Ramos (cell line): ENCODE measurements around the gene AOPEP.

Experiments
- in situ Hi-C: fragments of 300-500 bp; cut with MboI; formaldehyde crosslinking; loops from one replicate; pipeline ENCODE4 v1.14.3; 2022; ENCODE audit warnings: low sequenced_read_pairs; ENCODE audit not compliant: unreplicated experiment

Gene AOPEP

DNA sequence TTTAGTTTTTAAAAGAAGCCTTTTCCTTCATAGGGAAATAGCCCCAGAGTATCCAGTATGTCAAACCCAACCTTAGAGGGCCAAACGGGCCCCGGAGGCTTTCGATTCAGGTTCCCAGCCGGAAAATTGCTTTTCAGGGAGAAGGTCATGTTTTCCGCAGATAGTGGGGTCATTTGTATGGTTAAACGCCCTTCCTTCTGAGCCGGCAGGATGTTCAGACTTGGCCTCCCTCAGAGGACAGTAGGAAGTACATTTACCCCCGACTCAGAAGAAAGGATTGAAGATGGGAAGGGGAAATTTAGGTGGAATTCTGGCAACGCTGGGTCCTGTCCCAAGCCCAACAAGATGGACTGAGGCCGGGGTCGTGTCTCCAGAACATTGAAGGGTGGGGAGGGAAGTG is 195.2 kb downstream of the AOPEP start:
- in situ Hi-C loops = no loop called here

DNA sequence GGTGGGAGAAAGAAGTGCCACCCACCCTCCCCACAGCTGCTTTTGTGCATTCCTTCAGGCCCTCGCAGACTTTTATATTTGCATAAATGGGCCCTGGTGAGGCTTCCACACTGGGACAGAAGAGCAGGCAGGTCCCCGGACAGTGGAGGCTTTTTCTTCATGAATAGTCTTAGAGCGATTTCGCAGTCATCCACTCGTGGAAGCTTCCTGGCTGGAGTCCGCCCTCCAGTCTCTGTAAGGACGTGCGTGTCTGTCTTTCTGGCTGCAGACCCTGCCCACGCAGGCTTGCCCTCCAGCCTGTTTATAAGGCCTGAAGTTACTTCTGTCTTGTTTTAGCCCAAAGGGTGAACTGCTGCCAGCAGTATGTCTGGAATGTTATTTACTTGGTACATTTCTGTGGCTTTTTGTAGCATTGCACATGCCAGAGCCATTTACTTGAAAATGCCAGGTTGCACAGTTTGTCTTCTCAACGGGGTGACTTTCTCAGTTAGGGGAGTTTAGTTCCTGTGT is 195.7 kb downstream of the AOPEP start:
- in situ Hi-C loops = no loop called here

DNA sequence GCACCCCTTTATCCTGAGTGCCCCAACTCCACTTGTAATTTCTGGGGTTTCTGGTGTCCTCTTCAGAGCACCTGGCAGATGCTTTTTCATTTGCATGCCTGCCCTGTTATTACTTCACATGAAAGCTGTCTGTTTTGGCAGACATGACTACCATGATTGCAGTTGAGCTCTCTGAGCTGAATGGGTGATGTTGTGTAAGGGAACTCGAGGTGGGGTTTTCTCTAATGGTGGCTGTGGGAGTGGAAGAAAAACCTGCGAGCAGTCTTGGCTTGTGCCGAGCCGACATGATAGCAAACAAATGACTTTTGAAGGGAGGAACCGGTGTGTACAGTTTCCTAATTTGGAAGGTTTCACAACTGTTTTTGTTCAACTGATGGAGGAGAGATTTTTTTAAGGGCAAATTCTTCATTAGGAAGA is 196.2 kb downstream of the AOPEP start:
- in situ Hi-C loops = no loop called here

DNA sequence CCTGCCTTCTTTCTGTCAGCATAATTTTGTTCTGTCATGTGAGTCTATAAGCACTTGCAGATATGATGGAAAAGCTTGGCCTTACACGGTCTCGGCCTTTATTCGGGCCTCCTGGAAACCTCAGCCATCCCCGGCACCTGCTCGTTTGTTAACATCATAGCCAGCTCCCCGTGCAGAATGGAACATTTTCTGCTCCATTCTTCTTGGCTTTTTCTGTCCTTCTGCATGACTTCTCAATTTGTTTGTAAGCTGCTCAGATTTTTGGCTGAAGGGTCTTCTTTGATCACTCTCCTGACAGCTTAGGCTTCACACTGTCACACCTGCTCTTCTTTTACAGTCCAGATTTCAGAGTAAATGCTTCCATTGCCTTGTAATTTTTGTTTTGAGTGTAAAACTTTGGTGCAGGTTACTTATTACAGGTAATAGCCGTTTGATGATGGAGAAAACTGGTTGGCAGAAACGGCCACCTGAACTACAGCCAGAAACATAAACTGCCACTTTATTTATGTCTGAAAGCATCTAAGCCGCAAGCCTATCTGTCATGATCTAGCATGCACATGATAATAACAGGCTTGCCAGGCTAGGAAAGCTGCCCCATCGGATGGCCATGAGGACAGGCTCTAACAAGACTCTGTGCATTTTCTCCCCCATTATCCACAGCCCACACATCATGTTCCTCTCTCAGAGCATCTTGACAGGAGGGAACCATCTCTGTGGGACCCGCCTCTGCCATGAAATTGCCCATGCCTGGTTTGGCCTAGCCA is 197.0 kb downstream of the AOPEP start:
- in situ Hi-C loops = no loop called here

DNA sequence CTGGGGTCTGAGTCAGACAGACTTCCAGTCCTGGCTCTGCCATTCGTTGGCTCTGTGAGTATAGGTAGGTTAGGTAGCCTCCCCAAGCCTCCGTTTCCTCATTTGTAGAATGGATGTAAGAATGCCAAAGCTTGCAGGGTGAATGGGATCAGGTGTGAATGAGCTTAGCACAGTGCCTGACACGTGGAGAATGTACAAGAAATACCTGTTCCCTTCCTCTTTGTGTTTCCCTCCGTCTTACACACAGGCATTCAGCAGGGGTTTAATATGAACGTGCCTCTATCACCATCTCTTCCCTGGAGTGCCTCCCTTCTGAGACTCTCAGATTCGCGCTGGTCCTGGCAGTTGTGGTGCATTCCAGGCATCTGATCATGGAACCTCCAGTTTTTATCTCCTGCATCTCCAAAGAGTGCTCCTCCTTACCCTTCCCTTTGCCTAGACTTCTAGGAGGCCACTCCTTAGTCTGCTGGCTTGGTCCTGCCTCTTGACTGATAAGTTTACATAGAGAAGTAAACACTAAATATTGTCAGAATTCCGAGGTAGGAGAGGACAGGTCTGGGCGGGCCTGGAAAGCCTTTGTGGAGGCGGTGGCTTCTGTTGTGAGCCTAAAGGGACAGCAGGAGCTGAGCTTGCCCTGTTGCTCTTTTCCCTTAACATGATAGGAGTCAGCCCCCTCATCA is 199.4 kb downstream of the AOPEP start:
- in situ Hi-C loops = no loop called here

DNA sequence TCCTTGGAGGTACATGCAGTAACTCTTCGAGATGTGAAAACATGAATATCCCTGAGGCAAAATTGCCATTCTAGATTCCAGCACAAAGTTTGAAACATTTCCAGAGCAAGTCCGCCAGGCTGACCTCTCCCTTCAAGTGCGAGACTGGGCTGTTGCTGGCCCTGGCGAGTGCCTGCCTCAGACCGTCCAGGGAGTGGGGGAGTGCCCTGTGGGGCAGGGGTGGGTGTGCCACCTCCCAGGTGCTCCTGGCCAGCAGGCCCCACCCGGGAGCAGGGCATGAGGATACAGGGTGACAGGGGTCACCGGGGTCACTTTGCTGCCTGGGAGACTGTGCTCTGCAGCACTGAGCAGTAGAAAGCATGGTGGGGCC is 199.9 kb downstream of the AOPEP start:
- in situ Hi-C loops = no loop called here

DNA sequence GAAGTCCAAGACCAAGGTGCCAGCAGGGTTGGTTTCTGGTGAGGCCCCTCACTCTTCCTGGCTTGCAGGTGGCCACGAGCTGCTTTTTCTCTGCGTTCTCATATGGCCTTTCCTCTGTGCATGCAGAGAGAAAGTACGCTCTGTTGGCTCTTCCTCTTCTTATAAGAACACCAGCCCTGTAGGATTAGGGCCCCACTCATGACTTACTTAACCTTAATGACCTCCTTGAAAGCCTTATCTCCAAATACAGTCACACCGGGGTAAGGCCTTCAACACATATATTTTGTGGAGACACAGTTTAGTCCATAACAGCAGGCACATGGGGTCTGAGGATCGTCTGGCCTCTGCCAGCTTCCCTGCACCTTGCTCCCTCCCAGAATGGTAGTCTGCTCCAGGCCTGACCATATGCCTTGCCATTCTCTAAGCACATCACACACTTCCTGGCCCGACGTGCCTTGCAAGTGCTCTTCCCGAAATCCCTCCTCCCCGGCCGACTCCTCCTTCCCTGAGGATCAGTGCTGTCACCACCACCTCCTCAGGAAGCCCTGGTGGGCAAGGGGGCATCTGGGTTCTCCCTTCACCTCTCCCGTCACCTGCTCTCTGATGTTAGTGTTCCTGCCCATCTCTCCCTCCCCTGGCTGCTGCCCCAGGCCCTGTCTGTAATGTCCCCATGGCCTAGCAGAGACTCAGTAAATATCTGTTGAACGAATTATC is 200.7 kb downstream of the AOPEP start:
- in situ Hi-C loops = no loop called here

DNA sequence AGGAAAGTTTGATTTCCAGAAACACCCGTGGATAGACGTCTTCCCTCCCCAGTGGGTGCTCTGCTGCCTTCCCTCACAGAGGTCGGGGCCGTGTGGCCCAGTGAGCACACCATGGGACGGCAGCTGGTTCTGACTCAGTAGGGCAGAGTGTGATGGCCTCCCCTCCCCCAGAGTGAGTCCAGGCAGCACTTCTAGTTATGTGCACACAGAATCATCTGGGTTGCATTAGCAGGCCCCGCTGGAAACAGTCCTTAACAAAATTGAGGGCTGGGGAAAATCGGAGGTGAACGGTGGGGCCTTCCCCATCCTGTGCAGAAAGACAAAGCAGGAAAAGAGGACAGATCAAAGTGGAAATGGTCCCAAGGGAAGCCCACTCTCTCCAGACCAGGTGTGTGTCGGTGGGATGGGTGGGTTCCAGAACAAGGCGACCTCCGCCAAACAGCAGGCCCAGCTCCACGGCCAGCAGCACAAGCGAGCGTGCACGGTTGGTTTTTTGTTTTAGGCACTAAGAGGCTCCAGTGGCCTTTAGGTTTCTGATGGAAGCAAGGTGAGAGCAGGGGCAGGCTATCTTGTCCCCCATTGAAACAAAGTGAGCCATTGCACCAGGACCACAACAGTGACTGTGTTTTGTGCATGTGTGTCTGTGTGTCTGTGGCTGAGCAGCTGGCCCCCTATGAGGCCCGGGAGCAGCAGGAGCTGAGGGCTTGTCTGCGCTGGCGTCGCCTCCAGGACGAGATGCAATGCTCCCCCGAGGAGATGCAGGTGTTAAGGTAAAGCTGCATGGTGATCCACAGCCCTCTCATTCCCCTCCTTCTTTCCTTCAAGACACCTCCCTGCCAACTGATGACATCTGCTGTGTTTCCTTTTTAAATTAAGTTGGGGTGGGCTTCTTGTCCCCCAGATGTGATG is 201.5 kb downstream of the AOPEP start:
- in situ Hi-C loops = no loop called here

DNA sequence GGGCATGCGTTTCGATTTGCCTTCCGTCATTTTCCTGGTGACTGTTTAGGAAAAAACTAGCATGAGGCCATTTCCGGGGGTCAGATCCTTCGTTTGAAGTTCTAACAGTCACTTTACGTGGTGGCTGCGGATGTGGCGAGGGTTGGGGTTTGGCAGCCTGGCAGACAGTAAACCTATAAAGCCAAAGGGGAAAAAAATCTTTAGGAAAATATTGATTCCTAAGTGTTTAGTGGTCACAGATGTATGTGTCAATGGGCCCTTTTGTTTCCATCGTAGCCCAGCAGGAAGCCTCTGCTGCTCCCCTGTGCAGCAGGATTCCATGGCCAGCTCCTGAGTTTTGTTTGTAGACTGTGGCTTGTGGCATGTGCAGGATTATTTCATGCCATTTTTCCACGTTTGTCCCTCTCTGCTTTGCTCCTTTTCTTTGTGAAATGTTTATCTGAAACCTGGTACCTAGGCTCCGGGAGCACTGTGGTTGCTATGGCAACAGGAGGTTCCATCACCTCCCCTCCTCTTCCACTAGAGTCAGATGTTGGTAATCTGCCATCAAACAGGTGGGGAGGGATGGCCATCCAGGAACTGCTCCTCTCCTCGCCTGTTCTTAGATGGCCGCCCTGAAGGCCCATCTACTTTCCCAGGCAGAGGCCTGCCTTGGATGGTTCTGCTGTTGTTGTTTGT is 202.3 kb downstream of the AOPEP start:
- in situ Hi-C loops = no loop called here

DNA sequence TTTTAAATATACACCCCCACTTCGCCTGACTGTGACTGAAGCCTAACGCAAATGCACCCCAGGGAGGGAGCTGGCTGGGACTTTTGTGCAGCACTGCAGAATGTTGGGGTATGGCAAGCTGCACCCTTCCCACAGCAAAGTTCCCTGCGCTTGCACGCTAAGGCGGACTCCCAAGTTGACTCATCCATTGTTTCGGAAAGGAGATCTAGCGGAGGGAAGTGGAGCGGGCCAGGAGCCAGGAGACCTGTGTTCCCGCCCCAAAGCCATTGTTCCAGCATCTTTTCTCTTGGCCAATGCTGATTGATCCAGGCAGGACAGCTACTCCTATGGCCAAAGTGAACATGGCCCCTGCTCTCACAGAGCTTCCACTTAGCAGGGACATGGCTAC is 202.9 kb downstream of the AOPEP start:
- in situ Hi-C loops = no loop called here

DNA sequence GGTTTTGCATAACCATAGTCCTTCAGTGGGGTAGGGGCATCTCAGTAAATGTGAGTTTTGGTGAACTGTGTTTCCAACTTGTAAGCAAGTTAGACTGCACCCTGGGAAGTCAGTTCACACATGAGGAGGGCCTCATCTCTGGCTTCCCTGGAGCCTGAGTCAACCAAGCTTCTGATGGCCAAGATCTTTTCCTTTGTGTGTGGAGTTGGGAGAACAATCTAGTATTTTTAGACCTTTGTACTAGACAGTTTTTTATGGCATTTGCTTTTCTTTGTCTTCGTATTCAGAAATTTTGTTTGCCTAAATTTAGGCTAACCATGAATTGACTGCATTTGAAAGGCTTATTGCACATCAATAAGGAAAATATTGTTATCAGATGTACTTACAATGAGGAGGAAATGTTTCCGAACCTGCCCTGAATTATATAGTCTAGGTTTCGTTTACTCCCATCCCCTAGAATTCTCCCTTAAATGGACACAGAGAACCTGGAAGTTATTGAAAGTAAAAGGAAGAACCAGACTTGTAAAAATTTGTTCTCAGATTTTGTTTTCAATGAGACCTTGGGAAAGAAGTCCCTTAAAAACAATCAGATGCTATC is 204.6 kb downstream of the AOPEP start:
- in situ Hi-C loops = no loop called here

DNA sequence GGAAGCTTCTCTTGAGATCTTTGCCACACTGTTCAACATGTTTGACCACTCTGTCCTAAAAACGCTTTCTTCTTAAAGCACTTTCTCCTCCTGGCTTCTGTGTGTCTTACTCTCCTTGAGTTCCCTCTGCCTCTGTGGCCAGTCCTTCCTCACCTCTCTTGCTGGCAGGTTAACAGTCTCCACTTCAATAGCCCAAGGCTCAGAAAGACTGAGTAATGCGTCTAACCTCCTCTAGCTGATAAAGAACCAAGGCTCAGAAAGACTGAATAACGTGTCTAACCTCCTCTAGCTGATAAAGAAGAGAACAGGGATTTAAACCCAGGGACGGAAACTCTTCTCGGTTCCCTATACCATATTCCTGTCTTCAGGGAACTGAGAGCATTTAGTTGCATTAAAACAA is 205.2 kb downstream of the AOPEP start:
- in situ Hi-C loops = no loop called here

DNA sequence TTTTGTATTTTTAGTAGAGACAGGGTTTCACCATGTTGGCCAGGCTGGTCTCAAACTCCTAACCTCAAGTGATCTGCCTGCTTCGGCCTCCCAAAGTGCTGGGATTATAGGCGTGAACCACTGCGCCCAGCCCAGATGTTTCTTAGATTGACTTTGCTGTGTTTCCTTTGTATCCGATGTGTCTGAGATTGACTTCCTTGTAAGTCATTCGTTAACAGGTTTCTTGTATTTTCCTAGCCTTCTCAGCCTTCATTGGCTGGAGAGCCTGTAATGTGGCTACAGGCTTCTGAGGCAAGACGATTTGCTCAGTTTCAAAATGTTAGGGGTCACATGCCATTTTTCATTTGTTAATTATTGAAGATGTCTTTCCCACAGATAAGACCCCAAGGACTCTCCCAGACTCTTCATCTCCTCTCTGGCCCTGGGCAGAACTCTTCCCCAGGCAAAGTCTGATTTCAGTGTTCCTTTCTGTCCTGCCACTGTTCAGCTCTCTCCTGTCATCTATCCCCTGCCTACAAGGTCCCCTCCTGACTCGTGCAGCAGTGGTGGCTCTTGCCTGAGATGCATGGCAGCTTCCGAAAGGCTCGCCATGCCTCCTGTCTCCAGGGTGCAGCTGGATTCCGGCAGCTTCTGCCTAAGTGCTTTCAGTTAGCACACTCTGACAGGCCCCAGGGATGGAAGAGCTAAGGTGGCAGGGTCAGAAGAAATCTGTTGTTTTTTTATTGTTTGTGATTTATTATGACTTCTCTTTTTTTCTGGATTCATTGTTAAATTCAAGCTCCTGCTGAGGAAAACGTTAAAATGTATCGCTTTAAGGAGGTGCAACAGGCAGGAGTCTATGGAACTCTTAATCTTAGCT is 206.4 kb downstream of the AOPEP start:
- in situ Hi-C loops = no loop called here

DNA sequence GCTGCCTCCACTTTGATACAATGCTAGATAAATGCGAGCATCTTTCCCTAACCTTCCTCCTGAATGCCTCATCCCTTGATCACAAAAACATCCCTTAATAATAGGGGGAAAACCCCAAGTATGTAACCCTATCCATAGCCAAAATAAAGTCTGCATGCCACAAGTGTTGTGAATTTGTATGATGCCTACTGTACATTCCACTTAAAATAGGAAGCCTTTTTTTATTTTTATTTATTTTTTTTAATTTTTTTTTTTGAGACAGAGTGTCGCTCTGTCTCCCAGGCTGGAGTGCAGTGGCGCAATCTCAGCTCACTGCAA is 207.0 kb downstream of the AOPEP start:
- in situ Hi-C loops = no loop called here

DNA sequence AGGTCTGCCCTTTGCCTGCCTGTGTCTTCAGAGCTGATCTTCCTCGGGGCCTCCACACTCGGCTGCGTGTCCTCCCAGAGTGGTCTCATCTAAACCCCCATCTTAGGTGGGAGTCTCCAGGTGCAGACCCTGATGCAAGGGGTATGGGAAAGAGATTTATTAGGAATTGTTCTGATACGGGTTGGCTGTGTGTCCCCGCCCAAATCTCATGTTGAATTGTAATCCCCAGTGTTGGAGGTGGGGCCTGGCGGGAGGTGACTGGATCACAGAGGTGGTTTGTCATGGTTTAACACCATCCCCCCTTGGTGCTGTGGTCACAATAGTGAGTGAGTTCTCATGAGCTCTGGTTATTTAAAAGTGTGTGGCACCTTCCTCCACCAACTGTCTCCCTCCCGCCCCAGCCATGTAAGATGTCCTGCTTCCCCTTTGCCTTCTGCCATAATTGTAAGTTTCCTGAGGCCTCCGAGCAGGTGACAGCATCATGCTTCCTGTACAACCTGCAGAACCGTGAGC is 208.4 kb downstream of the AOPEP start:
- in situ Hi-C loops = no loop called here

DNA sequence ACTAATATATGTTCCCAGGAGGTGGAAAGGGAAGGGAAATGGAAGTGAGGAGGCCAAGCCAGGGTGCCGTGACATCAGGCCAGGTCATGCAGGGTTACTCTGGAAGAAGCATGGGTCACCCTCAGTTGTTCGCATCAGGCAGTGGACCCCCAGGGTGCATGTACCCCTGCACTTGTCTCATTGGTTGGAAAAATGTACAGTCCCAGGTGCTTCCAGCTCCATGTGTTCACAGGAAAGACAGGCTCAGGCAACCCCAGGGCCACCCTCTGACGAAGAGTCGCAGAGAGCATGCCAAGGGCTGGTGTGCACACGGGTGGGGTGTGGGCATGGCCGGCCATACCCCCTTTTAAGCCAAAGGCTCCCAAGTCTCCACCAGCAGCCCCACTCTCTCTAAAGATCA is 208.9 kb downstream of the AOPEP start:
- in situ Hi-C loops = no loop called here

DNA sequence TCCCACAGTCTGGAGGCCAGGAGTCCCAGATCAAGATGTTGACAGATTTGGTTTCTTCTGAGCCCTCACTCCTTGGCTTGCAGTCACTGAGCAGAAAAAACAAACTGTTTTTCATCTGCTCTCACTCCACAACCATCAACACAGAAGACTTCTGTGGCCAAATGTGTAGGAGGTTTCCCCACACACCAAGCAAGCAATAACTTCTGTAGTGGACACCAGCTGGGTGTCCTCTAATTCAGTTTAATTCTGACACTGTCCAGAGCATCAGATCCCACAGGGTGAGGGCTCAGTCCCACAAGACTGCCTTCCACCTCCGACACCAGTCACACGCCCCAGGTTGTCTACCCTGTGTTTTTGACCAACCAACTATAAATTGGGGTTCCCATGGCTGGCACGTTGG is 209.9 kb downstream of the AOPEP start:
- in situ Hi-C loops = no loop called here

DNA sequence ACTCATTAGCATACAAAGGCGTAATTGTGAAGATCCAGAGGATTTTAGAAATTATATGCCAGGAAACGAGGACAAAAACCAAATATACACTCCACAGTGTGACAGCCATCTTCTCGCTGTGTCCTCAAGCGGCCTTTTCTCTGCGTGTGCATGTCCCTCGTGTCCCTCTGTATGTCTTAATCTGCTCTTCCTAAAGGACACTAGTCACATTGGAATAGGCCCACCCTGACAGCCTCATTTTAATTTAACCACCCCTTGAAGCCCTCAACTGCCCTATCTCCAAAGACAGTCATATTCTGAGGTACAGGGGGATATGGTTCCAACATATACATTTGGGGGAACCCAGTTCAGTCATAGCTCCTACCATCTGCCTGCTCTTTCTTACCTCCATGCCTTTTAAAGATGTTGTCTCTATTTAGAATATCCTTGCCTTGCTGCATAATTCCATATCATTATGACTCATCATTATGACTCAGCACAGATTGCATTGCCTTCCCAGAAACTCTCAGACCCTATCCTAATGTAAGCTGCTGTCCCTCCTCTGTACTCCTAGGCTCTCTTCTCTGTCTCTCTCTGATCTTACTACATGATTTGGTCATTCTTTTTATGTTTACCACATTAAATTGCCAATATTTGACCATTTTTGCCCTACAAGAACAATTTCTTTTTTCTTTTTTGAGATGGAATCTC is 210.9 kb downstream of the AOPEP start:
- in situ Hi-C loops = no loop called here
